Body of pancreas (tissue), 4 donors: ENCODE measurements around the gene PTPRZ1. TPM values are rescaled to one million over a fixed set of nuclear protein-coding genes. Genes with fewer than 3 reads are reported as not detected.
A peak's percentile ranks its signal among the peaks of the same experiment; 100 is the strongest.

ENCODE experiments used
- ATAC-seq: fragments of 150-250 bp; one replicate; pipeline ENCODE4 v1.9.1; 2016
- DNase-seq, 4 donors: peaks; one replicate each; pipeline ENCODE4 v3.0.0-alpha.2; 2019
- H3K27ac ChIP-seq, 4 donors: fragments of 200-600 bp; sonication (generic); 1 replicate in 3 of 4; 2 replicates in 1 of 4; pipeline versions ENCODE4 v1.5.1 to v1.6.1; 2016 to 2019; ENCODE audit warnings: mild to moderate bottlenecking in 1 of 4, mixed read lengths in 1 of 4, moderate library complexity in 1 of 4
- H3K27me3 ChIP-seq, 2 donors: fragments of 200-600 bp; sonication (generic); one replicate each; pipeline ENCODE4 v1.6.0; 2016; ENCODE audit warnings: mild to moderate bottlenecking in 1 of 2
- H3K36me3 ChIP-seq, 2 donors: fragments of 200-600 bp; sonication (generic); replicated peaks in 1 of 2; 2 replicates each; pipeline ENCODE4 v1.5.1; 2016; ENCODE audit warnings: low read depth in 2 of 2; ENCODE audit not compliant: insufficient read depth in 1 of 2
- H3K4me1 ChIP-seq: fragments of 200-600 bp; sonication (generic); one replicate; pipeline ENCODE4 v1.6.0; 2016
- H3K4me3 ChIP-seq, 2 donors: fragments of 200-600 bp; sonication (generic); 1 replicate in 1 of 2; 2 replicates in 1 of 2; pipeline ENCODE4 v1.5.1; 2016 to 2019
- H3K9me3 ChIP-seq, 3 donors: fragments of 200-600 bp; sonication (generic); 1 replicate in 2 of 3; 2 replicates in 1 of 3; pipeline ENCODE4 v1.5.1; 2016
- POLR2A ChIP-seq, 3 donors: fragments of 450-650 bp; IDR thresholded peaks; one replicate each; pipeline ENCODE4 v1.6.1; 2016; ENCODE audit warnings: antibody characterized with exemption in 3 of 3, mild to moderate bottlenecking in 2 of 3
- WGBS, 2 donors: methylation state at CpG; one replicate each; pipeline ENCODE4 v1.1.5; 2017; 5-methylcytosine and 5-hydroxymethylcytosine counted together
- intact Hi-C: fragments of 100-400 bp; cut with DNase I; formaldehyde crosslinking; loops from one replicate; pipeline ENCODE4 v1.15.1; 2023
- total RNA-seq, 2 donors: library from RNA; depleted of rRNA; stranded (reverse); fragments of >200 nt; gene quantifications; one replicate each; pipeline ENCODE4 v1.1.0, GENCODE V29; 2016
- TF ChIP-seq, protein P1 (sequence below), 7 experiments: fragments of 450-650 bp in 4 of 7; fragments of 200-600 bp in 3 of 7; sonication (generic) in 3 of 7; IDR thresholded peaks; one replicate each; pipeline ENCODE4 v1.5.1; 2016 to 2019; ENCODE audit warnings: antibody characterized with exemption in 7 of 7

Gene PTPRZ1
- total RNA-seq, 2 donors from 2014 or later: 1.6 to 18.5 TPM

GRCh38 chr7:121914676-121915279 lies 41.8 kb downstream of the PTPRZ1 start:
- Histone ChIP-seq H3K4me1 (no peaks in the 10 kb centered on the region), H3K36me3 (no peaks in the 10 kb centered on the region), H3K27ac (no peak overlapping the region), H3K9me3 (no peaks in the 10 kb centered on the region), H3K4me3 (no peak overlapping the region), H3K27me3 (no peaks in the 10 kb centered on the region)
- TF ChIP-seq, protein P1, sequence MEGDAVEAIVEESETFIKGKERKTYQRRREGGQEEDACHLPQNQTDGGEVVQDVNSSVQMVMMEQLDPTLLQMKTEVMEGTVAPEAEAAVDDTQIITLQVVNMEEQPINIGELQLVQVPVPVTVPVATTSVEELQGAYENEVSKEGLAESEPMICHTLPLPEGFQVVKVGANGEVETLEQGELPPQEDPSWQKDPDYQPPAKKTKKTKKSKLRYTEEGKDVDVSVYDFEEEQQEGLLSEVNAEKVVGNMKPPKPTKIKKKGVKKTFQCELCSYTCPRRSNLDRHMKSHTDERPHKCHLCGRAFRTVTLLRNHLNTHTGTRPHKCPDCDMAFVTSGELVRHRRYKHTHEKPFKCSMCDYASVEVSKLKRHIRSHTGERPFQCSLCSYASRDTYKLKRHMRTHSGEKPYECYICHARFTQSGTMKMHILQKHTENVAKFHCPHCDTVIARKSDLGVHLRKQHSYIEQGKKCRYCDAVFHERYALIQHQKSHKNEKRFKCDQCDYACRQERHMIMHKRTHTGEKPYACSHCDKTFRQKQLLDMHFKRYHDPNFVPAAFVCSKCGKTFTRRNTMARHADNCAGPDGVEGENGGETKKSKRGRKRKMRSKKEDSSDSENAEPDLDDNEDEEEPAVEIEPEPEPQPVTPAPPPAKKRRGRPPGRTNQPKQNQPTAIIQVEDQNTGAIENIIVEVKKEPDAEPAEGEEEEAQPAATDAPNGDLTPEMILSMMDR (IDR thresholded peaks at IDR 0.05): no peak
- no peak for TF ChIP-seq POLR2A (IDR thresholded peaks at IDR 0.05)
- intact Hi-C loops: no loop called here
- 72 to 85% methylated on average over 6 of the region's 6 CpGs for WGBS, 2 donors
- ATAC-seq: no peak
- no peak for DNase-seq

DNA sequence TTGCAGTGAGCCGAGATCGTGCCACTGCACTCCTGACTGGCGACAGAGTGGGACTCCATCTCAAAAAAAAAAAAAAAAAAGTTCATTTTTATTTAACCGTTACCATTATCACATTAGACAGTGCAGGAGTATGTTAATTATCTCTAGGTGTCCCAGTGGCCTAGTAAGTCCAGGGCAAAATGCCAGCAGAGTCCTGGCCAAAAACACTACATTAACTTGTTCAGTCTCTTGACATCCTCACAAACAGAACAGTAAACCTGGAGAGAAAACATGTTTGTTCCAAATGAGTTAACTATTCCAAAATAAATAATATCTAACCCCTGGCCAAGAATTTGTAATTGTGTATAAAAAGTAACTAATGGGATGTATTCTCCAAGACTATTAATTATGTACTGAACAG lies 43.2 kb downstream of the PTPRZ1 start:
- intact Hi-C loops: no loop called here
- Histone ChIP-seq H3K27me3 (no peaks in the 10 kb centered on the region), H3K9me3 (no peaks in the 10 kb centered on the region), H3K36me3 (no peaks in the 10 kb centered on the region), H3K4me3 (no peak overlapping the region), H3K4me1 (no peaks in the 10 kb centered on the region), H3K27ac (no peak overlapping the region)
- TF ChIP-seq, protein P1 (IDR thresholded peaks at IDR 0.05): no peak
- TF ChIP-seq POLR2A (IDR thresholded peaks at IDR 0.05): no peak
- DNase-seq (peak in 2 of 4 donors; percentile 12 to 19), ATAC-seq (no peak)
- 63 to 87% methylated on average over 4 of the region's 4 CpGs for WGBS, 2 donors

- no peak for ATAC-seq
- no peaks in the 10 kb centered on the region for H3K36me3 ChIP-seq
- no peaks in the 10 kb centered on the region for H3K9me3 ChIP-seq
- TF ChIP-seq POLR2A (IDR thresholded peaks at IDR 0.05): no peak
- TF ChIP-seq, protein P1 (IDR thresholded peaks at IDR 0.05): no peak
- intact Hi-C loops: no loop called here
- H3K4me3 ChIP-seq: no peak overlapping the region
- WGBS, 2 donors: 62 to 80% methylated on average over 3 of the region's 3 CpGs
- no peak for DNase-seq
- no peak overlapping the region for H3K27ac ChIP-seq
- H3K27me3 ChIP-seq: no peaks in the 10 kb centered on the region
- H3K4me1 ChIP-seq: no peaks in the 10 kb centered on the region
These were observed 47.0 kb downstream of the PTPRZ1 start for GRCh38 chr7:121919986-121920385.

DNA sequence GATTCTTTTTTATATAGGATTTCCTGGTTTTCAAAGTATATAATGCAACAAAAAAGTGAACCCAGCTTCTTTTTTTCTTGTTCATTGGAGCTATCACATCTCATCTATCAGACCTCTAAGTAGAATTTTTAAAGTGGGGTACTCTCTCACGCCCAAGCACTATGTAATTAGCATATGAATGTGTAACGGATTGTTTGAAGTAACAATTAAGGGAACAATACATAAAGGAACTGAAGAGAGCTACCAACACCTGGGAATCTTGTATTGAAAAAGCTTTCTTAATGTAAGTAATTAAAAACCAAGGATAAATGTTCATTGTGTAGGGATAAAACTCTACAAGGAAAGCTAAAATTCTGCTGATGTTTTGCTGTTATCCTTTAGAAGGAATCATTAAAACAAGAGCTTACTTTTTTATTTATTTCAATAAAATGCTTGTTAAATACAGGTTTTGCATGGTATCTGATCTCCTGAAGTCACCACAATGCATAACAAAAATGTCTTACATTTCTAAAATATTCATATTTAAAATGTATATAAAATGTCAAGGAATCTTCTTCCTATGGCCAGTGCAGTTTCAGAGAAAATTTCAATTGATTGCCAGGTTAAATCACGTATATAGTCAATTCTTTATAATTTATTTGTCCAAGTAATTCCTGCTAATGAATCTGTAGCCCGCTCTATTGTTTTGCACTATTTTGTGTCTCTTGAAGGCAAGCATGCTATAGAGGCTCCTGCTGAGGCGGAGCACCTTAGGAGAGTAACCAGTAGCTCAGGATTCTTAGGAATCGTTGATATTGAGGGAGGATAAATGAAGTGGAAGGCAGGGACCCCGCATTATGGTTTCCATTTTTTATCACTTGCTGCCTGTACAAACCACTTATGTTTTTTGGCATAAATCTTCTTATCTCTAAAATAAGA lies 51.6 kb downstream of the PTPRZ1 start:
- TF ChIP-seq, protein P1 (IDR thresholded peaks at IDR 0.05): no peak
- no peak for TF ChIP-seq POLR2A (IDR thresholded peaks at IDR 0.05)
- H3K4me3 ChIP-seq: no peak overlapping the region
- no peaks in the 10 kb centered on the region for H3K36me3 ChIP-seq
- no peak for DNase-seq
- no peak overlapping the region for H3K27ac ChIP-seq
- H3K27me3 ChIP-seq: no peaks in the 10 kb centered on the region
- 86 to 91% methylated on average over 7 of the region's 7 CpGs for WGBS, 2 donors
- no peaks in the 10 kb centered on the region for H3K9me3 ChIP-seq
- no peaks in the 10 kb centered on the region for H3K4me1 ChIP-seq
- ATAC-seq: no peak
- intact Hi-C loops: no loop called here
